Eye (tissue), 1 donor: ENCODE results near the gene CPD.
A peak's percentile ranks its signal among the peaks of the same experiment; 100 is the strongest.
"Not testable (repeated sequence)": the region's sequence is repeated elsewhere in the genome, so short reads cannot be mapped to it uniquely, and the experiment has no call there.

ENCODE experiments used
- DNase-seq: peaks from one replicate; pipeline ENCODE4 v3.0.0-alpha.2; 2015

Gene CPD

DNA sequence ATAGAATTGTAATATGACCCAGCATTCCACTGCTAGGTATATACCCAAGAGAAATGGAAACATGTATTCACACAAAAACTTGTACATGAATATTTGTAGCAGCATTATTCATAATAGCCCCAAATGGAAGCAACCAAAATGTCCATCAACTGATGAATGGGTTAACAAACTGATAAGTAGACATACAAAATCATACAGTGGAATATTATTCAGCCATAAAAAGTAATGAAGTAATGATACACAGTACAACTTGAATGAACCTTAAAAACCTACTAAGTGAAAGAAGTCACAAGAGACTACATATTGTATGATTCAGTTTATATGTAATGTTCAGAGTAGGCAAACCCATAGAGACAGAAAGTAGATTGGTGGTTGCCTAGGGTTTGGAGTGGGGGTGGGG, 58.0 kb downstream of the CPD start:
- DNase-seq, result no peak

DNA sequence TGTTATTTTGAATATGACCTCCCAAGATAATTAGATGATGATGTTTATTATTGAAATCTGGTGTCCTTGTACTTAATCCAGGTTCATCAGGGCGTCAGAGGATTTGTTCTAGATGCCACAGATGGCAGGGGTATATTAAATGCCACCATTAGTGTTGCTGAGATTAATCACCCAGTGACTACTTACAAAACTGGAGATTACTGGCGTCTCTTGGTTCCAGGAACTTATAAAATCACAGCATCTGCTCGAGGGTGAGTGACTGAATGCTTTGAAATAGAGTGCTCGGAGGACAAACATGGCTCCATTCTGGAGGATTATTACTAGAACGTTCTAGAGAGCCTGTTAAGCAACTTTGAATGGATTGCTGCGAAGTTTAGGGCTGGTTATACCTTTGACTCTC, 65.0 kb downstream of the CPD start:
- DNase-seq, result no peak

DNA sequence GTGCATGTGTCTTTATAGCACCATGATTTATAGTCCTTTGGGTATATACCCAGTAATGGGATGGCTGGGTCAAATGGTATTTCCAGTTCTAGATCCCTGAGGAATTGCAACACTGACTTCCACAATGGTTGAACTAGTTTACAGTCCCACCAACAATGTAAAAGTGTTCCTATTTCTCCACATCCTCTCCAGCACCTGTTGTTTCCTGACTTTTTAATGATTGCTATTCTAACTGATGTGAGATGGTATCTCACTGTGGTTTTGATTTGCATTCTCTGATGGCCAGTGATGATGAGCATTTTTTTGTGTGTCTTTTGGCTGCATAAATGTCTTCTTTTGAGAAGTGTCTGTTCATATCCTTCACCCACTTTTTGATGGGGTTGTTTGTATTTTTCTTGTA, 67.9 kb downstream of the CPD start:
- DNase-seq, result not testable (repeated sequence)

DNA sequence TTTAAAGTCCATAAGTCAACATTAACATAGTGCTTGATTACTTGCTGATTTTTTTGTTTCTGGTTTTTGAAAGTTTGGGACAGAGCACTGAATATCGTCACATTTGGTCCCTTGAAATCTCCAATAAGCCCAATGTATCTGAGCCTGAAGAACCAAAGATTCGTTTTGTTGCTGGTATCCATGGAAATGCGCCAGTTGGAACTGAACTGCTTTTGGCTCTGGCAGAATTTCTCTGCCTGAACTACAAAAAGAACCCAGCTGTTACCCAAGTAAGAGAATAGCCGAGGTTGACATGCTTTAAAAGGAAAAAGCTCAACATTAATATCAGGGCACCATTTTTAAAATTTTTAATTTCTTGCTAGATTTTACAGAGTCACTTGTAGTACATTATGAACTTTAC, 70.8 kb downstream of the CPD start:
- no peak for DNase-seq

DNA sequence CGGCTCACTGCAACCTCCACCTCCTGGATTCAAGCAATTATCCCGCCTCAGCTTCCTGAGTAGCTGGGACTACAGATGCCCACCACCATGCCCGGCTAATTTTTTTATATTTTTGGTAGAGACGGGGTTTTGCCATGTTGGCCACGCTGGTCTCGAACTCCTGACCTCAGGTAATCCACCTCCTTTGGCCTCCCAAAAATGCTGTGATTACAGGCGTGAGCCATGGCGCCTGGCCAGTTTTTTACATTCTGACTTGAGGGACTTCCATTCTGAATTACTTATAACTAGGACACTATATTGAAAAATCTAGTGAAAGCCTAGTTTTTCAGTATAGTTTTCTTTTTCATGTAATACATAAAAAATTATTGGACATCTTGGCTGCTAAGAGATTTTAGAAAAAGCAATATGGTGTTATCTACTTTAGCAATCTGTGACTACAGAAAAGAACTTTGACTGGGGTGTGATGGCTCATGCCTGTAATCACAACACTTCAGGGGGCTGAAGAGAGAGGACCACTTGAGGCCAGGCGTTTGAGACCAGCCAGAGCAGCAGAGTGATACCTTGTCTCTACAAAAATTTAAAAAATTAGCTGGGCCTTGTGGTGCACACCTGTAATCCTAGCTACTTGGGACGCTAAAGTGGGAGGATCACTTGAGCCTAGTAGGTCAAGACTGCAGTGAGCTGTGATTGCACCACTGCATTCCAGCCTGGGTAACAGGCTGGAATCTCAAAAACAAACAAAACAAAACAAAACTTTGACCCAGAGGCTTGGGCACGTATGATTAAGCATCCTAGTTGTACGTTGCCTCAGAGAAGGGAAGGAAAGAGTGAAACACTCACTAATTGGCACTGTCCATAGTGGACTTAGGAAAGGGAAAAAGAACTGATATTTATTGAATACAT, 71.6 kb downstream of the CPD start:
- DNase-seq, result no peak

DNA sequence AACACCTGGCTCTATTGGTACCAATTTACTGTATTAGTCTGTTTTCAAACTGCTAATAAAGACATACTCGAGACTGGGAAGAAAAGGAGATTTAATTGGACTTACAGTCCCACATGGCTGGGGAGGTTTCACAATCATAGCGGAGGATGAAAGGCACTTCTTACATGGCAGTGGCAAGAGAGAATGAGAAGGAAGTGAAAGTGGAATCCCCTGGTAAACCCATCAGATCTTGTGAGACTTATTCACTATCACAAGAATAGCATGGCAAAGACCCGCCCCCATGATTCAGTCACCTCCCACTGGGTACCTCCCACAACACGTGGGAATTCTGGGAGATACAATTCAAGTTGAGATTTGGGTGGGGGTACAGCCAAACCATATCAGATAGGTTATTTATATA, 75.9 kb downstream of the CPD start:
- no peak for DNase-seq

DNA sequence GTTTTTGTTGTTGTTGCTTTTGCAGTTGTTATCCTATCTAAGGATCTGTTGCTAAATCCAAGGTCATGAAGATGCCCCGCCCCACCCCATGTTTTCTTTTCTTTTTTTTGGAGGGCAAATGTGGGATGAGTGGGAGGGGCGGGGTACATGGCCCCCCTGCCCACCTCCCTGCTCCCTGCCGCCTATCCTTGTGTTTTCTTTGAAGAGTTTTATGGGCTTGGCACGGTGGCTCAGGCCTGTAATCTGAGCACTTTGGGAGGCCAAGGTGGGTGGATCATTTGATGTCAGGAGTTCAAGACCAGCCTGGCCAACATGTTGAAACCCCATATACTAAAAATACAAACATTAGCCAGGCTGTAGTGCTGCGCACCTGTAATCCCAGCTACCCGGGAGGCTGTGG, 79.6 kb downstream of the CPD start:
- DNase-seq, result no peak

DNA sequence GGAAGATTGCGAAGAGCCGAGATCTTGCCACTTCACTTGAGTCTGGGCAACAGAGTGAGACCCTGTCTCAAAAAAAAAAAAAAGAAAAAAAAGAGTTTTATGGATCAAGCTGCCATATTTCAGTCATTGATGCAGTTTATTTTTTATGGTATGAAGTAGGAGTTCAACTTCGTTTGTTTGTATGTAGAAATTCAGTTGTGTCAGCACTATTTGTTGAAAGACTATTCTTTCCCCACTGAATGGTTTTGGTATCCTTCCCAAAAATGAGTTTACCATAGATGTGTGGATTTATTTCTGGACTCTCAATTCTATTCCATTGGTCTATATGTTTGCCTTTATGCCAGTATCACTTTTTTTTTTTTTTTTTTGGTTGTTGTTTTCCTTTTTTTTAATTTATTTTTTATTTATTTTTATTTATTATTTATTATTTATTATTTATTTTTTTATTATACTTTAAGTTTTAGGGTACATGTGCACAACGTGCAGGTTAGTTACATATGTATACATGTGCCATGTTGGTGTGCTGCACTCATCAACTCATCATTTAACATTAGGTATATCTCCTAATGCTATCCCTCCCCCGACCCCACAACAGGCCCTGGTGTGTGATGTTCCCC, 80.2 kb downstream of the CPD start:
- DNase-seq, result not testable (repeated sequence)

DNA sequence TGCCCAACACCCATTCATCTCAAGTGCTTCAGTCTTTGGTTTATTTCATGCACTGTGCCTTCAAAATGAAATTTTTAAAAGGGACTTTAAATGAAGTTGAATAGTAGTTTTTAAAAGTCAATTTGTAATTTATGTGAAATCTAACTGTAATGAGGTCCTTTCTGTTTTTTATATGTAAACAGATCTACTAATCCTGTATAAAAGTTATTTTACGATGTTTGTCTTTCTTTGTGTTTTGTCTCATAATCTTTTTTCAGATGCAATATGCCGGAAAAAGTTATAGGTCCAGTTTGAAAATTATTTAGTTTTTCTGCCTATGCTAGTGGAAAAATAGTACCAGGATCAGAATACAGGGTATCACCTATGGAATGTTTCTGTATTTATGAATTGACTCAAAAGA, 89.7 kb downstream of the CPD start:
- DNase-seq, result no peak

DNA sequence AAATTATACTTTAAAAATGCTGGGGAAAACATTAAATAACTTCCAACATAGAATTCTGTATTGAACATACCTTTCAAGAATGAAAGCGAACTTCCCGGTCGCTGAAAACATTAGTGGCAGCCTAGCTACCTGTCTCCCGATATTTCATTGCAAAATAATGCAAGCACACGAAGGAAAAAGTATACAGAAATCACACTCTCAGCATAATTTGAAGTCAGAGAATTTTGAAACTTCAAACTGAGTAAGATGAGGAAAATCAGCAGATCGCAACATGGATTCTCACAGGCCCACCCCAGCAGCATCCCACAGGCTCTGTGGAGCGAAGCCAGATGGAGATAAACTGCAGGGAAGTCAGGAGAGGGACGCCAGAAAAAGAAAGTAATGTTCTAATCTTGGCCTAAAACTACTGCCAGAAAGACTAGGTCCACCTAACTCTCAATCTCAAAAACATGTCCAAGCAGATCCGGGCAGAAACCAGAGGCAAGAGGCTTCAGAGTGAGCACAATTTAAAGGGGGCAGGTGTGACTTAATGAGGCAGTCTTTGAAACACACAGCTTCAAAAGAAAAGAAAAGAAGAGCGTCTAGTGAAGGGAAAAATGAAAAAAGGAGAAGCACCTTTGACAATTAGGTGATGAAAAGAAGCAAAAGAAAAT, 93.6 kb downstream of the CPD start:
- DNase-seq, result no peak

DNA sequence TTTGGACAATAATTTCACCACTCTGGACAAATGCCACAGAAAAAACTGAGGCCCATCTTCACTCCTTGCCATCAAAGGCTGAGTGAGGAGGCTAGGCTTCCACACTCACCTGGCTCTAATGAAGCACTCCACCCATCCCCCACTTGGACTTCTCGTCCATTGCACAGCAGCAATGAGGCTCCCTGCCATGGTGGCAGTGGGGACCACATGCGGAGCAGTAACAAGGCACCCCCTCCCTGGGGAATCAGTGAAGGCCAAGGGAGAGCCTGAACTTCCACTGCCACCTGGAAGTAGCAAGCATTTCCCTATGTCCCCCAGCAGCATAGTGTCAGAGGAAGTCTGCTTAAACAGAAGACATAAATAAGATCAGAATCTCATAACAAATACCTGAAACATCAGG, 96.5 kb downstream of the CPD start:
- no peak for DNase-seq

DNA sequence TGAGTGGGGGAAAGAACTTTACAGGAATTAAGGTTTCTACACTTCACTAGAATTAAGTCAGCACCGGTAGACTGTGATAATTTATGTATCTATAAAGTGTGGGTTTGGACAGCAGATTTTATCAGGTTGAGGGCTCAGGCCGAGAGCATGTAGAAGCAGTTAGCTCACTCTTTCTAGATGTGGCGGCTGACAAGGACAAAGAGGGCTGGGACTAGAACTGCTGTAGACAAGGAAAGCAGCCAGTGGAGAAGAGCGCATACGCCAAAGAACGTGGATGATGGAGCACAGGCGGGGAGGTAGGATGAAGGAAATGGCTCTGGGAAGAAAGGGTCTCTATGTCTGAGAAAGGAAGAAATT, 98.0 kb downstream of the CPD start:
- DNase-seq, result no peak

DNA sequence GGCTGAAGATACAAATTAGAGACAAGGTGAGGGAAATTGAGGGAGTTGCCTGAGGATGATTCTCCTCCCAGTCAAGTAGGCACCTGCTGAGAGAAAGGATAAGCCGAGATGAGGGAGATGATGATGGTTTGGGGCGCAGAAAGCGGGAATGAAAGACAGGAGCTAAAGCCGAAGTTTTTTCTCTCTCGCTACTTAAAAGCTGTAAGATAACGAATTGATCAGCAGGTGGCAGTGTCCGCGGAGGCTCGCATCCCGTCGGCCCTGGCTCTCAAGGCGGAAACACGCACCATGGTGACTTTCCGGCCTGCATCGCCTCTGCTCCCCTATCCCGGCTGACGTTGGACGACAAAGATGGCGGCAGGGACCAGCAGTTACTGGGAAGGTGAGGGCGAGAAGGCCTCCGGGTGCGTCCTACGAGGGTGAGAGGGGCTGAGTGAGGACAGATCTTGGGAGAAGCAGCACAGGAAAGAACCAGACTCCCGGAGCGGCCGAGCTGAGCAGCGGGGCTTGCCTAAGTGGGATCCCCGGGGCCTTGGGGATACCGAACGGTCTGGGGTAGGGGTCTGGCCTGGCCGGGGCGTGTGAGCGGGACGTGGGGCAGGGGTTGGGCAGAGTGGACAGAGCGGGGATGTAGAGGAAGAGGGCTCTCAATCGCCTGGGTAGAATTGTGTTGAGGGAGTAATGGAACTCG, 98.5 kb downstream of the CPD start, which contains the start of gene GOSR1:
GOSR1 (plus strand) TSS at position 326 of the 691 bp plus-strand sequence; CDS start at position 352, 26 bp downstream.
- peak; percentile 98 for DNase-seq

DNA sequence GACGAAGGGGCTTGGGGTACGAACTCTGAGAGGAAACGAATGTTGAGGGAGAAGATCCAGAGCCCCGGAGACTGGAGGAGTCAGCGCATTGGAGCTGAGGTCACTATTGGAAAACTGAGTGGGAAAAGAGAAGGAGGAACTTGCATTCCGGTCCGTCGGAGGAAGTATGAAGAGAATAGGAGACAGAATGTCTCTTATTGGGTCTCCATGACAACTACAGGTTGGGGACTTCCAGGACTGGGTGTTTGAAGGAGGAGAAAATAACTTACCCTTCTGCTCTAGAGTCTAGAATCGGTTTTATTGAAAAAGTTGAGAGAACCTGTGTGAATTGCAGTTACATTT, 99.0 kb downstream of the CPD start:
- DNase-seq, result no peak

DNA sequence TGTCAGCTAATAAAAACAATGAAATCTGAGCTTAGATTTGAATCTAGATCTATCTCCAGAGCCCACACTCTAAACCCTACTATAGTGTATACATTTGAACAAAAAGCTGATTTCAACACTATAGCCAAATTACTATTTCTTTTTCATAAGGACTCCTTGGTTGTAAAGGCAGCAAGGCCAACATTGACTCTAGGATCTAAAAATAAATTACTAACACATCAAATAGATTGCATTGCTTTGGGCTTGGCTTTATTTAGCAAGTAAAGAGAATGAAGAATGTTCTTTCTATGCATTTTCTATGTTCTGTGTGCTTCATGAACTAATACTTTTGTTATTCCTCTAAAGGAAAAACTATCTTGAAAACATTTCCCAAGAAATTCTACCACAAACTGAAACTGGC, 103.8 kb downstream of the CPD start:
- DNase-seq, result no peak

DNA sequence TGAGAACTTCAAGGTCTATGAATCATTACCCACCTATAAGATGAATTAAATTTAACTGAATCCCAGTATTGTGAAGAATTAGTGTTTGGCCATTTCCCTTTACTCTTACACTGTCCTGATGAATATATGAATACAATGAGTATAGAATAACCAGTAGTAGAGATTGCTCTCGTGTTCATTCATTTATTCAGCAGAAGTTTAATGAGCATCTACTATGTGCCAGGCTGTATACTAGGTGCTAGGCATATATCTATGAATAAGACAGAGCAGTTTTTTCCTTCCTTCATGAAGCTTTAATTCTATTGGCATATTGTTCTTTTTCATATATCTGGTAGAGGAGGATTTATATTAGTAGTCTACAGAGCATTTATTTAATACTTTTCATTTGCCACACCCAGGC, 104.4 kb downstream of the CPD start:
- DNase-seq, result no peak

DNA sequence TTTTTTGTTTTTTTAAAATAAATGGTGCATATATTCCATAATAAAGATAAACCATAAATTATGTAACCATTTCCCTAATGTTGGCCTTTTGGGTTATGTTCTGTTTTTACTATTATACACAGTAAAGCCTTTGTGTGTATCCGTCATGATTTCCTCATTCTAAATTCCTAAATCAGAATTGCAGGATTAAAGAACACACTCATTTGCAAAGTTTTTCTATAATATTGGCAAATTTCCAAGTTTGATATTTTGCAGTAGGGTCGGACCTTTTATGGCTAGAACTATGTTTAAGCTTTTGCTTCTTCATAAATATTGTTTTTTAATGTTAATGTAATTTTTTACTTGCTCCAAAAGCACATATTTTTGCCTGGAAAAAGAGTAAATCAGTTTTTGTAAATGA, 115.1 kb downstream of the CPD start:
- no peak for DNase-seq

DNA sequence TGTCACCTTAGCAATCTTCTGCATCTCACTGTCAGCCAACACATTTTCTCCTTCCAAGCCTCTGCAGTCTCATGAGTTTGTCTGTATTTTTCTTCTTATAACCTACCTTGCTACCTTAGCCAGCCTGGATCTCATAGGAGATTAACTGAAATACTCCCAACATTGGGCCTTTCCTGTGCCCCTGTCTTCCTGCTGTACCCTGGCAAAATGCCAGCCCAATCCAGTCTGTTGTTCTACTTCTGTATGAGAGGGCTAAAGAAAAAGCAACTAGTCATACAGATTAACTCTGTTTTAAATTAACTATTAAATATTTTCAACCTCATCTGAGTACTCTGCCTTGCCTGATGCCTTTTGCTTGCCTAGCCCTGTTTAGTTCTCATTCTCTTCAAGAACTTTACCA, 116.9 kb downstream of the CPD start:
- no peak for DNase-seq

DNA sequence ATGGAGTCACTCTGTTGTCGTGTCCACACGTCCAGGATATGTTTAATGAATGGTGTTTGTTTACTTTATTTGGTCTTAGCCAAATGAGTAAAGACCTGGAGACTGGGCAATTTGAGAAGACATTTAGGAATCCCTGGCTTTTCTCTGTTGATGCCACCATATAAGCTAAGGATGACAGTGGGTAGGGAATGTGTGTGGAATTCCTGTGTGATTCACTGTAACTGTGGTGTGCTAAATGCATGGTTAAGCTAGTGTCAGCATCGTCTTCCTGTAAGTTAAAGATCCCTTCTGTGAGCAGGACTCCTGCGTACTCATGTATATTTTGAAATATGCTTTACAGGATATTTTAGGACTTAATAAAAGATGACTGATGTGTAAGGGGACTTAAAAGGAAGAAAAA, 124.8 kb downstream of the CPD start:
- DNase-seq, result no peak

DNA sequence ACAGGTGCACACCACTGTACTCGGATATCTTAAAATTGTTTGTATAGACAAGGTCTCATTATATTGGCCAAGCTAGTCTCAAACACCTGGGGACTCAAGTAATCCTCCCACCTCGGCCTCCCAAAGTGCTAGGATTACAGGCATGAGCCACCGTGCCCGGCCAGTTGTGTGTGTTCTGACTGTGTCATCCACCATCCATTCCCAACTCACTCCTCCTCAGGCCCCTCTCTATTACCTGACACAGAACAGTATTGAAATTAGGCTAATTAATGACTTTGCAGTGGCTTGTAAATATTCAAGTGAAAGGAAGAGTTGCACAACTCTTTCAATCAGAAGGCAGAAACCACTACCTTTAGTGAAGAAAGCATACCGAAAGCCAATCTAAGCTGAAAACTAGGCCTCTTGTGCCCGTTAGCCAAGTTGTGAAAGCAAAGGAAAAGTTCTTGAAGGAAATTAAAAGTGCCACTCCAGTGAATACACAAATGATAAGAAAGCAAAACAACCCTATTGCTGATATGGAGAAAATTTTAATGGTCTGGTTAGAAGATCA, 127.2 kb downstream of the CPD start:
- DNase-seq, result no peak

DNA sequence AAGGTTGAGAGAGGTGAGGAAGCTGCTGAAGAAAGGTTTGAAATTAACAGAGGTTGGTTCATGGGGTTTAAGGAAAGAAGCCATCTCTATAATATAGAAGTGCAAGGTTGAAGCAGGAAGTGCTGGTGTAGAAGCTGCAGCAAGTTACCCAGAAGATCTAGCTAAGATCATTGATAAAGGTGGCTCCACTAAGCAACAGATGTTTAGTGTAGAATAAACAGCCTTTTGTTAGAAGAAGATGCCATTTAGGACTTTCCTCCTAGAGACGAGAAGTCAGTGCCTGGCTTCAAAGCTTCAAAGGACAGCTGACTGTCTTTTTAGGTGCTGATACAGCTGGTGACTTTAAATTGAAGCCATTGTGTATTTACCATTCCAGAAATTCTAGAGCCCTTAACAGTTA, 127.8 kb downstream of the CPD start:
- DNase-seq, result no peak

DNA sequence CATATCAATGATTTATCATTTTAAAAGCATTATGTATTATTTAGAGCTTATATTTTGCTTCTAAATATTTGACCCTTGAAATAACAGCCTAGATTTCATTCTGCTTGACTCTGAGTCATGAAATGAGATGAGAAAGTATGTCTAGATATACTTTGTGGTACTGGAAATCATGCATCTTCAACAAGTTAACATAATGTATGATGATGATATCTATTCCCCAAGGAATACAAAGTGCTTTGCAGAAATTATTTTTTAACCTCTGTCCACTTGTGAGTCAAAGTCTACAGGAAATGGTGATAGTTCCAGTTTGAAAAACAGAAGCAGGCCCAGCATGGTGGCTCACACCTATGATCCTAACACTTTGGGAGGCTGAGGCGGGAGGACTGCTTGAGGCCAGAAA, 134.6 kb downstream of the CPD start:
- no peak for DNase-seq

DNA sequence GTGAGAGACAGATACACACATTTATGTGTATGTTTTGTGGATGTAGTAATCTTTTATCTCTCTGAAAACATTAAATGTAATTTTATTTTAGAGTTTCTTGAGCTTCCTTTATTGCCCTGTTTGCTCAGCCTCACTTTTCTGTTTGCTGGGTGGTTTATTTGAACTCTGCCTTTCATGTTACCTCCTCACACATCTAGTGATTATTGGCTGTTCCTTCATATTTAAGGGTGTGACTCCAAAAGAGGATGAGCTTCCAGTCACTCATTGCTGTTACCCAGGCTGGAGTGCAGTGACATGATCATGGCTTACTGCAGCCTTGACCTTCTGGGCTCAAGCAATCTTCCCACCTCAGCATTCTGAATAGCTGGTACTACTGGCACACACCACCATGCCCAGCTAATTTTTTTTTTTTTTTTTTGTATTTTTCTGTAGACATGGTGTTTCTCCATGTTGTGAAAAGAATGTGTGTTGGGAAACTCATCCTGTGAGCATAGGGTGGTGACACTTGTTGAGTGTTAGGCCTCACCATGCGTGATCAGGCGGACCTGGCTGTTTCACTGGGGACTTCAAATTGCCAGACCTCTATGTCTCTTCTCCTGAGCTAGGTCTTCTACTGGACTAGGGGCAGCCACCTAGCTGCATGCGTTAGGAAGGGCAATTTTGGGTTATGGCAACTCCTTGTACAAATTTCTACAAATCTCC, 136.3 kb downstream of the CPD start:
- no peak for DNase-seq
